ENCODE data around the gene TSEN15.
"Not testable (repeated sequence)": the region's sequence is repeated elsewhere in the genome, so short reads cannot be mapped to it uniquely, and the experiment has no call there.

Gene TSEN15

GRCh38 chr1:184031409-184032107 lies 20.0 kb upstream of the TSEN15 start:
- DNase-seq (ENCODE audit: low read depth) = no peak

- no peak for DNase-seq (ENCODE audit: low read depth)
Observed at GRCh38 chr1:184032306-184032929, 19.1 kb upstream of the TSEN15 start.

GRCh38 chr1:184032930-184033418 lies 18.6 kb upstream of the TSEN15 start:
- DNase-seq (ENCODE audit: low read depth) = no peak

GRCh38 chr1:184033711-184034167 lies 17.8 kb upstream of the TSEN15 start:
- no peak for DNase-seq (ENCODE audit: low read depth)

GRCh38 chr1:184034761-184035379 lies 16.7 kb upstream of the TSEN15 start:
- no peak for DNase-seq (ENCODE audit: low read depth)

GRCh38 chr1:184035719-184036516 lies 15.6 kb upstream of the TSEN15 start:
- DNase-seq (ENCODE audit: low read depth) = no peak

- DNase-seq (ENCODE audit: low read depth) = peak; percentile 3
Observed at GRCh38 chr1:184036517-184036949, 15.0 kb upstream of the TSEN15 start.

GRCh38 chr1:184037849-184038591 lies 13.5 kb upstream of the TSEN15 start:
- no peak for DNase-seq (ENCODE audit: low read depth)

GRCh38 chr1:184039126-184039525 lies 12.4 kb upstream of the TSEN15 start:
- no peak for DNase-seq (ENCODE audit: low read depth)

GRCh38 chr1:184041731-184042130 lies 9.8 kb upstream of the TSEN15 start:
- DNase-seq (ENCODE audit: low read depth) = no peak

GRCh38 chr1:184043315-184043714 lies 8.2 kb upstream of the TSEN15 start:
- DNase-seq (ENCODE audit: low read depth) = not testable (repeated sequence)

- no peak for DNase-seq (ENCODE audit: low read depth)
Observed at GRCh38 chr1:184044603-184045376, 6.7 kb upstream of the TSEN15 start.

GRCh38 chr1:184047541-184047940 lies 4.0 kb upstream of the TSEN15 start:
- not testable (repeated sequence) for DNase-seq (ENCODE audit: low read depth)

- DNase-seq (ENCODE audit: low read depth) = no peak
Observed at GRCh38 chr1:184048561-184049240, 2.8 kb upstream of the TSEN15 start.

GRCh38 chr1:184049291-184049690 lies 2.2 kb upstream of the TSEN15 start:
- no peak for DNase-seq (ENCODE audit: low read depth)

- no peak for DNase-seq (ENCODE audit: low read depth)
Observed at GRCh38 chr1:184049836-184050468, 1.6 kb upstream of the TSEN15 start.

- DNase-seq (ENCODE audit: low read depth) = no peak
Observed at GRCh38 chr1:184050636-184051035, 894 bp upstream of the TSEN15 start.

- no peak for DNase-seq (ENCODE audit: low read depth)
Observed at GRCh38 chr1:184051138-184051484, 419 bp upstream of the TSEN15 start.

- no peak for DNase-seq (ENCODE audit: low read depth)
Observed at GRCh38 chr1:184052194-184052559, 647 bp downstream of the TSEN15 start.

GRCh38 chr1:184052750-184053149 lies 1.2 kb downstream of the TSEN15 start:
- DNase-seq (ENCODE audit: low read depth) = no peak
